Epithelial cell of proximal tubule (primary cell): ENCODE data around the gene ABCB8. TPM values are rescaled to one million over a fixed set of nuclear protein-coding genes. Genes with fewer than 3 reads are reported as not detected.

ENCODE experiments used
- DNase-seq: peaks from one replicate; pipeline ENCODE4 v3.0.0-alpha.2; 2011; ENCODE audit warnings: low read depth
- H3K4me3 ChIP-seq: 2 replicates; pipeline ENCODE4 v1.5.1; 2011; ENCODE audit warnings: low read depth, mild to moderate bottlenecking, low read length
- CTCF ChIP-seq: conservative IDR thresholded peaks from 2 replicates; pipeline ENCODE4 v1.5.1; 2012; ENCODE audit warnings: low read depth, mild to moderate bottlenecking, low read length
- total RNA-seq: library from RNA; depleted of rRNA; stranded (reverse); fragments of >200 nt; gene quantifications from 2 replicates; pipeline ENCODE4 v1.2.3, GENCODE V29; 2015

Gene ABCB8
- total RNA-seq, 1 donor from 2014 or later, result 31.8 TPM

- no peak for DNase-seq
- H3K4me3 ChIP-seq, result no peak overlapping the region
- TF ChIP-seq CTCF, result no peak
Measured at GRCh38 chr7:151073990-151074389, 45.7 kb downstream of the ABCB8 start.

- H3K4me3 ChIP-seq, result no peak overlapping the region
- DNase-seq, result no peak
- no peak for TF ChIP-seq CTCF
Measured at GRCh38 chr7:151074817-151075661, 46.8 kb downstream of the ABCB8 start.

- DNase-seq, result no peak
- no peak for TF ChIP-seq CTCF
- H3K4me3 ChIP-seq, result no peak overlapping the region
Measured at GRCh38 chr7:151075662-151075971, 47.4 kb downstream of the ABCB8 start.

GRCh38 chr7:151075978-151076426 lies 47.8 kb downstream of the ABCB8 start:
- H3K4me3 ChIP-seq, result no peak overlapping the region
- DNase-seq, result no peak
- no peak for TF ChIP-seq CTCF

GRCh38 chr7:151076863-151077704 lies 48.8 kb downstream of the ABCB8 start:
- H3K4me3 ChIP-seq, result no peak overlapping the region
- DNase-seq, result no peak
- TF ChIP-seq CTCF, result peak; percentile 49

- no peak for TF ChIP-seq CTCF
- no peak for DNase-seq
- H3K4me3 ChIP-seq, result no peak overlapping the region
Measured at GRCh38 chr7:151077705-151078232, 49.5 kb downstream of the ABCB8 start.
